H1 (cell line): ENCODE results near the gene DSG2.

Source experiments
- ASH2L ChIP-seq: fragments of 200-600, 300-600 bp; sonication (generic); IDR thresholded peaks from one replicate; pipeline ENCODE4 v1.7.1; 2017; ENCODE audit warnings: low read length
- BCL11A ChIP-seq, 2 experiments: IDR thresholded peaks; one replicate each; pipeline ENCODE4 v1.6.1; 2011; ENCODE audit warnings: low read depth in 2 of 2, low read length in 2 of 2, mild to moderate bottlenecking in 2 of 2
- CTCF ChIP-seq, 3 experiments: IDR thresholded peaks; 1 replicate in 2 of 3; 2 replicates in 1 of 3; pipeline versions ENCODE4 v1.5.1 to v1.6.1; 2011; ENCODE audit warnings: low read length in 3 of 3, mild to moderate bottlenecking in 3 of 3, inconsistent platforms in 2 of 3, low read depth in 1 of 3, moderate library complexity in 1 of 3; ENCODE audit not compliant: insufficient read depth in 1 of 3; ENCODE audit errors: control extremely low read depth in 1 of 3
- EGR1 ChIP-seq: IDR thresholded peaks from 2 replicates; pipeline ENCODE4 v1.6.1; 2011; ENCODE audit warnings: low read depth, low read length, borderline replicate concordance
- EP300 ChIP-seq, 2 experiments: IDR thresholded peaks; 1 replicate in 1 of 2; 2 replicates in 1 of 2; pipeline ENCODE4 v1.6.1; 2011 to 2012; ENCODE audit warnings: low read depth in 2 of 2, low read length in 2 of 2, mild to moderate bottlenecking in 2 of 2, borderline replicate concordance in 1 of 2, inconsistent platforms in 1 of 2, moderate library complexity in 1 of 2
- HDAC2 ChIP-seq, 2 experiments: fragments of 300-600 bp in 1 of 2; sonication (generic) in 1 of 2; IDR thresholded peaks; 2 replicates each; pipeline ENCODE4 v1.6.1; 2011 to 2012; ENCODE audit warnings: low read depth in 2 of 2, low read length in 2 of 2, mild to moderate bottlenecking in 2 of 2, moderate library complexity in 2 of 2, borderline replicate concordance in 1 of 2, inconsistent platforms in 1 of 2
- JUND ChIP-seq: IDR thresholded peaks from 2 replicates; pipeline ENCODE4 v1.6.1; 2011; ENCODE audit warnings: mild to moderate bottlenecking, improper control_type of control experiment, low read length
- KDM1A ChIP-seq: fragments of 200-600, 300-600 bp; sonication (generic); IDR thresholded peaks from 2 replicates; pipeline ENCODE4 v1.7.1; 2016; ENCODE audit warnings: mild to moderate bottlenecking, low read length, borderline replicate concordance
- KDM5A ChIP-seq: fragments of 200-600 bp; IDR thresholded peaks from 2 replicates; pipeline ENCODE4 v1.7.1; 2012; ENCODE audit warnings: mild to moderate bottlenecking, low read length, inconsistent platforms, mixed read lengths
- RFX5 ChIP-seq: IDR thresholded peaks from 2 replicates; pipeline ENCODE4 v1.6.1; 2011; ENCODE audit warnings: low read depth, low read length, improper control_type of control experiment, borderline replicate concordance
- TF ChIP-seq, protein P1 (sequence below): IDR thresholded peaks from 2 replicates; pipeline ENCODE4 v1.6.1; 2012; ENCODE audit warnings: inconsistent platforms

DNA sequence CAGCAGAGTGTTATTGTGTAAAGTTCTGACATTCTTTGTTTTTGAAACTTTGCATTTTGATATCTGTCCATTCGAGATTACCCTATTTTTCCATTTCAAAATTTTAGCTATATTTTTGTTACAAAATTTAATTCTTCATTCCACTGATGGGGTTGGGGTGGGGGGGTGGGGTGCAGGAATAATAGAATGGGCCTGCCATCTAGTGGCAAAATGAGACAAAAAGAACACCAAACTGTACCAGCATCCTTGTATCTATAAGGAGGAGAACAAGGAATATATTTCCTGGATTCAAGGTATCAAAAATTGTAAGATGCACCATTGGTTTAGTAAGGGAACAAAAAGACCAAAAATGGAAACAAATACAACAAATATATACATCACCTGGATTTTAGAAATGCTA is 65.8 kb downstream of the DSG2 start:
- TF ChIP-seq EGR1 (no peak), HDAC2 (IDR thresholded peaks at IDR 0.05; ENCODE audit: borderline replicate concordance in 1 of 2, low read depth in 2 of 2, low read length in 2 of 2) (no peak), EP300 (IDR thresholded peaks at IDR 0.05; ENCODE audit: borderline replicate concordance in 1 of 2, low read depth in 2 of 2, low read length in 2 of 2) (no peak), CTCF (IDR thresholded peaks at IDR 0.05; ENCODE audit: control extremely low read depth in 1 of 3, insufficient read depth in 1 of 3, low read depth in 1 of 3, low read length in 3 of 3) (no peak; a peak in 1 of 4 replicates), RFX5 (no peak), KDM5A (no peak), BCL11A (IDR thresholded peaks at IDR 0.05; ENCODE audit: low read depth in 2 of 2, low read length in 2 of 2) (no peak), KDM1A (no peak), ASH2L (no peak), JUND (no peak)
- TF ChIP-seq, protein P1, sequence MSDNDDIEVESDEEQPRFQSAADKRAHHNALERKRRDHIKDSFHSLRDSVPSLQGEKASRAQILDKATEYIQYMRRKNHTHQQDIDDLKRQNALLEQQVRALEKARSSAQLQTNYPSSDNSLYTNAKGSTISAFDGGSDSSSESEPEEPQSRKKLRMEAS = no peak
